ENCODE data around the gene TMEM179. TPM values are rescaled to one million over a fixed set of nuclear protein-coding genes. Genes with fewer than 3 reads are reported as not detected.
A peak's percentile ranks its signal among the peaks of the same experiment; 100 is the strongest.

The TMEM179 gene
- total and polyA plus RNA-seq, 2 experiments from 2014 or later = not detected

DNA sequence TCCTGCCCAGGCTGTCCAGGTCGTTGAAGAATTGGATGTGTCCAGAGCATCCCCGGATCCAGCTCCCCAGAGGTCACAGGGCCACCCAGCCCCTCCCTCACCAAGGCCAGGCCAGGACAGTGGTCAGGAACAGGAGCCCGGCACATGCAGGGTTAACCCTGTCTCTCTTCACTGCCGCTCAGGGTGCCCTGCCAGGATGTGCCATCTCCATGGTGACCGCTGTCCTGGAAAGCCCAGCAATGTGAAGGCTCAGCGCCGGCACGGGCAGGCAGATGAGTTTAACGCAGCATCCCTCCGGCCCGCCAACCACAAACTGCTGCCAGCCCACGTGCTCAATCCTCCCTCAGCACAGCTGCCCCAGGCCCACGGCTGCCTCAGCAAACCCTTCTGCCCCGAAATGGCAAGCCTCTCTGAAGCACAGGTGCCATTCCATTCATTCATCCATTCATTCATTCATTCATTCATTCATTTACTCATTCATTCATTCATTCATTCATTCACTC is 4.4 kb downstream of the TMEM179 start:
- Histone ChIP-seq H4K20me1 (ENCODE audit: insufficient read depth) (no peaks in the 10 kb centered on the region), H3K9me3 (ENCODE audit: low read depth) (no peaks in the 10 kb centered on the region), H3K4me2 (ENCODE audit: unreplicated experiment) (no peak overlapping the region), H2AFZ (no peak overlapping the region), H3F3A (ENCODE audit: insufficient read depth) (no peaks in the 10 kb centered on the region), H3K79me2 (ENCODE audit: insufficient read depth) (no peaks in the 10 kb centered on the region), H3K4me3 (no peak overlapping the region), H3K36me3 (ENCODE audit: low read depth) (no peaks in the 10 kb centered on the region), H3K4me1 (ENCODE audit: insufficient read depth) (no peaks in the 10 kb centered on the region), H3K27me3 (replicated peaks; ENCODE audit: insufficient read depth) (peaks cover 8% of the 10 kb centered on the region), H3K9me2 (ENCODE audit: insufficient read depth) (no peaks in the 10 kb centered on the region), H3K27ac (no peak overlapping the region), H3K9ac (no peak overlapping the region)
- TF ChIP-seq EZH2phosphoT487 (IDR thresholded peaks at IDR 0.05; ENCODE audit: insufficient read depth, low read depth) (no peak), EZH2 (IDR thresholded peaks at IDR 0.05; ENCODE audit: insufficient read depth, poor library complexity, severe bottlenecking) (no peak)
- WGBS, 2 experiments (ENCODE audit: low coverage in 1 of 2, low lambda C conversion rate in 2 of 2, missing lambda C conversion rate in 2 of 2) = 7 to 8% methylated on average over 14 of the region's 14 CpGs
- DNase-seq = peak; percentile 36
- in situ Hi-C loops (cut with MboI) = no loop called here

DNA sequence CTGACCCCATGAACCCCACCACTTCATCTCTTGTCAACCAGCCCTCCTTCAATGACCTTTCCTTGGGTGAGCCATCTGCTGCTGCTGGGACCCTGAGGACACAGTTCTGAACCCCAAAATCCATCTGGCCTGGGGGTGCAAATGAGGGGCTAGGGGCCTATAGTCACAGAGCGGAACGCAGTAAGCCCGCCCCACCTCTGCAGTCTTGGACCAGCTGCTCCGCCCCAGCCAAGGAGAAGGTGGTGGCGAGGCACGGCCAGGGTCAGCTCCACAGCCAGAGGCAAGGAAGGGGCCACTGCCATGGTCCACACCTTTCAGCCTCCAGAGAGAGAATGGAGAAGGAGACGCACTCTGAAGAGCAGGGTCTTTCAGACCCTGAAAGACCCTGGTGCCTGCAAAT is 5.1 kb downstream of the TMEM179 start:
- Histone ChIP-seq H3K9me2 (ENCODE audit: insufficient read depth) (no peaks in the 10 kb centered on the region), H3K36me3 (ENCODE audit: low read depth) (no peaks in the 10 kb centered on the region), H2AFZ (no peak overlapping the region), H3F3A (ENCODE audit: insufficient read depth) (no peaks in the 10 kb centered on the region), H3K9ac (no peak overlapping the region), H3K79me2 (ENCODE audit: insufficient read depth) (no peaks in the 10 kb centered on the region), H4K20me1 (ENCODE audit: insufficient read depth) (no peaks in the 10 kb centered on the region), H3K4me3 (no peak overlapping the region), H3K9me3 (ENCODE audit: low read depth) (no peaks in the 10 kb centered on the region), H3K27me3 (replicated peaks; ENCODE audit: insufficient read depth) (peaks cover 4% of the 10 kb centered on the region; the same call in 1 of the 2 replicates), H3K4me1 (ENCODE audit: insufficient read depth) (no peaks in the 10 kb centered on the region), H3K4me2 (ENCODE audit: unreplicated experiment) (no peak overlapping the region), H3K27ac (no peak overlapping the region)
- 65% methylated on average over 7 of the region's 7 CpGs for WGBS, 2 experiments (ENCODE audit: low coverage in 1 of 2, low lambda C conversion rate in 2 of 2, missing lambda C conversion rate in 2 of 2)
- TF ChIP-seq EZH2 (IDR thresholded peaks at IDR 0.05; ENCODE audit: insufficient read depth, poor library complexity, severe bottlenecking) (no peak), EZH2phosphoT487 (IDR thresholded peaks at IDR 0.05; ENCODE audit: insufficient read depth, low read depth) (no peak)
- DNase-seq = no peak
- in situ Hi-C loops (cut with MboI) = no loop called here

DNA sequence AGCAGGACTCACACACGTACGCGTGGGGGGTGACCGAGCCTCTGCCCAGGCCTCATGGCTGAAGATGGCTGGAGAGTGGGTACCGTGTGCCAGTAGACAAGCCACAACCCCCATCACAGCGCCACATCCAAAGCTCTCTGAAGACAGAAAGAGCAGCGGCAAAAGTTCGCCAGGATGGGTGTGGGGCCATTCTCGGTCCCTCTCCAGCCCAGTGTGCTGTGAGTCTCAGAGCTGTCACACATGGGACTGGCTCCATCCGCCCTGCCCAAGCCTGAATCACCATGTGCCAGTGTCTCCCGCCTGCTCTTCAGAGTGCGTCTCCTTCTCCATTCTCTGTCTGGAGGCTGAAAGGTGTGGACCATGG is 5.7 kb downstream of the TMEM179 start:
- Histone ChIP-seq H3F3A (ENCODE audit: insufficient read depth) (no peaks in the 10 kb centered on the region), H2AFZ (no peak overlapping the region), H3K27ac (no peak overlapping the region), H3K9me3 (ENCODE audit: low read depth) (no peaks in the 10 kb centered on the region), H4K20me1 (ENCODE audit: insufficient read depth) (no peaks in the 10 kb centered on the region), H3K9me2 (ENCODE audit: insufficient read depth) (no peaks in the 10 kb centered on the region), H3K4me2 (ENCODE audit: unreplicated experiment) (no peak overlapping the region), H3K9ac (no peak overlapping the region), H3K4me3 (no peak overlapping the region), H3K27me3 (replicated peaks; ENCODE audit: insufficient read depth) (peaks cover 4% of the 10 kb centered on the region; the same call in 1 of the 2 replicates), H3K36me3 (ENCODE audit: low read depth) (no peaks in the 10 kb centered on the region), H3K4me1 (ENCODE audit: insufficient read depth) (no peaks in the 10 kb centered on the region), H3K79me2 (ENCODE audit: insufficient read depth) (no peaks in the 10 kb centered on the region)
- in situ Hi-C loops (cut with MboI) = no loop called here
- TF ChIP-seq EZH2 (IDR thresholded peaks at IDR 0.05; ENCODE audit: insufficient read depth, poor library complexity, severe bottlenecking) (no peak), EZH2phosphoT487 (IDR thresholded peaks at IDR 0.05; ENCODE audit: insufficient read depth, low read depth) (no peak)
- WGBS, 2 experiments (ENCODE audit: low coverage in 1 of 2, low lambda C conversion rate in 2 of 2, missing lambda C conversion rate in 2 of 2) = 24 to 25% methylated on average over 12 of the region's 12 CpGs
- DNase-seq = no peak

DNA sequence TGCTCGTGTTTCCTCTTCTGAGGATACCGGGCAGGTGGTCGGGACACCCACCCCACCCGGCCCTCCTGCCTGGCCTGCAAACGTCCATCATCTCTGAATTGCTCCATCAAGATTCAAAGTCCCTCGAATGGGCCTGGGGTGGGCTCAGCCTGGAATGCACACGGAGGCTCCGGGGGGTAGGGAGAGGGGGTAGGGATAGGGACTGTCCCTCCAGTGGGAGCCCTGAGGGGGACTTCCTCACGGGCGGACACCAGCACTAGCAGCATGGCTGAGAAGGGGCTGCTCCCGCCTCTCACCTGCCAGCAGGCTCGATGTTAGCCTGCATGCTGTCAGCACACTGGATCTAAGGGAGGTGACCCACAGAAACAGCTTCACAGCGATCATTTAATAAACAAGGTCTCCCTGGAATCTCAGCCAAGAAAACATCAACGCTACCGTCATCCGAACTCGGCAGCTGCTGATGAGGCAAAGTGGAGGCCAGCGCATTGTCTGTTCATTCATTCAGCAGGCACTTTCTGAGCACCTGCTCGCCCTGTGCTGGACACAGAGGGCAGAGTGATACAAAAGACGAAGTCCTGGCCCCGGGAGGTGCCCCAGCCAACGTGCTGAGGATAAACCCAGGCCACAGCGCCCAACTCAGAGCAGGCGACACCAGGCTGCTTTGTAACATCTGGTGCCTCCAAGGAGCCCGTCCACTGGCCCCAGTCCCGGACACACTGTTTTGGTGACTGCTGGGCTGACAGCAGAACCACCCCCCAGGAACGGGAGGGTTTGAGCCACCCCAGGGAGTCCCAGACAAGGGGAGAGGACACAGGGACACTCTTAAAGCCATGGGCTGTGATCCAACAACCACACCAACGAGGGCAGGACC is 6.3 kb downstream of the TMEM179 start:
- H3K4me1 ChIP-seq (ENCODE audit: insufficient read depth) = no peaks in the 10 kb centered on the region

More for the DNA sequence above, 6.3 kb downstream of the TMEM179 start:
- Histone ChIP-seq H3F3A (ENCODE audit: insufficient read depth) (no peaks in the 10 kb centered on the region), H4K20me1 (ENCODE audit: insufficient read depth) (no peaks in the 10 kb centered on the region), H3K27ac (no peak overlapping the region), H2AFZ (no peak overlapping the region), H3K9ac (no peak overlapping the region), H3K4me2 (ENCODE audit: unreplicated experiment) (no peak overlapping the region), H3K36me3 (ENCODE audit: low read depth) (no peaks in the 10 kb centered on the region), H3K27me3 (replicated peaks; ENCODE audit: insufficient read depth) (peaks cover 4% of the 10 kb centered on the region; the same call in 1 of the 2 replicates), H3K9me2 (ENCODE audit: insufficient read depth) (no peaks in the 10 kb centered on the region), H3K79me2 (ENCODE audit: insufficient read depth) (no peaks in the 10 kb centered on the region), H3K9me3 (ENCODE audit: low read depth) (no peaks in the 10 kb centered on the region), H3K4me3 (no peak overlapping the region)
- TF ChIP-seq EZH2 (IDR thresholded peaks at IDR 0.05; ENCODE audit: insufficient read depth, poor library complexity, severe bottlenecking) (no peak), EZH2phosphoT487 (IDR thresholded peaks at IDR 0.05; ENCODE audit: insufficient read depth, low read depth) (no peak)
- in situ Hi-C loops (cut with MboI) = no loop called here
- 11 to 13% methylated on average over 28 of the region's 28 CpGs for WGBS, 2 experiments (ENCODE audit: low coverage in 1 of 2, low lambda C conversion rate in 2 of 2, missing lambda C conversion rate in 2 of 2)
- DNase-seq = no peak

Data from GM23248 (cell line).